HAP-1 (cell line): ENCODE measurements around the gene PDIA6.

Experiments used
- DNase-seq, 2 experiments: peaks; one replicate each; pipeline ENCODE4 v3.0.0-alpha.2; 2016 to 2020; ENCODE audit warnings: low spot score in 2 of 2
- H3K27me3 ChIP-seq: fragments of 250-450 bp; sonication (Bioruptor Pico); 2 replicates; pipeline ENCODE4 v1.5.1; 2020; ENCODE audit warnings: low read depth, mild to moderate bottlenecking, moderate library complexity
- H3K36me3 ChIP-seq: fragments of 250-450 bp; sonication (Bioruptor Pico); replicated peaks from 2 replicates; pipeline ENCODE4 v1.5.1; 2020; ENCODE audit warnings: mild to moderate bottlenecking
- H3K4me1 ChIP-seq: fragments of 250-450 bp; sonication (Bioruptor Pico); 2 replicates; pipeline ENCODE4 v1.5.1; 2020; ENCODE audit warnings: mild to moderate bottlenecking
- H3K4me3 ChIP-seq: fragments of 250-450 bp; sonication (Bioruptor Pico); 2 replicates; pipeline ENCODE4 v1.5.1; 2020; ENCODE audit warnings: mild to moderate bottlenecking, moderate library complexity
- H3K9me3 ChIP-seq: fragments of 250-450 bp; sonication (Bioruptor Pico); 2 replicates; pipeline ENCODE4 v1.5.1; 2020; ENCODE audit warnings: mild to moderate bottlenecking, moderate library complexity
- in situ Hi-C: fragments of 300-500 bp; cut with MboI; formaldehyde crosslinking; loops from 3 replicates; pipeline ENCODE4 v1.14.3; 2020; ENCODE audit warnings: low sequenced_read_pairs, inconsistent platforms, mixed read lengths

The PDIA6 gene

DNA sequence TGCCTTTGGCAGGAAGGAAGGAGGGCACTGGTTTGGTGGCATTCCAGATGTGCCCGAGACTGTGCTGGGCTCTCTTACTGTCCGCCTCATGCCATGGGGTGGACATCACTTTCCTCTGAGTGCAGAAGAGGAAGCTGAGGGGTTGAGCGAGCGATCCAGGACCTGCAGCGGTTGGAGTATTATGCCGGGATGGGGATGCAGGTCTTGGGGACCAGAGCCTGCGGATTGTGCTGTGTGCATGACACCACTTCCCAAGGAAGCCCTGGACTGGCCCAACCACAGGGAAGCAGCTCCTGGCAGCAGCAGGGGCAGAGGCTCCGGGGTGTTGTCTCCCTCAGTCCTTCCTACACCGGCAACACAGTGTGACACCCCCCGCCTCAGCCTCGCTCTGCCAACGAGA lies 46.7 kb downstream of the PDIA6 start:
- no peaks in the 10 kb centered on the region for H3K36me3 ChIP-seq
- DNase-seq, result no peak
- H3K4me3 ChIP-seq, result no peak overlapping the region
- in situ Hi-C loops, result no loop called here
- H3K4me1 ChIP-seq, result no peaks in the 10 kb centered on the region
- no peaks in the 10 kb centered on the region for H3K27me3 ChIP-seq
- H3K9me3 ChIP-seq, result no peaks in the 10 kb centered on the region

DNA sequence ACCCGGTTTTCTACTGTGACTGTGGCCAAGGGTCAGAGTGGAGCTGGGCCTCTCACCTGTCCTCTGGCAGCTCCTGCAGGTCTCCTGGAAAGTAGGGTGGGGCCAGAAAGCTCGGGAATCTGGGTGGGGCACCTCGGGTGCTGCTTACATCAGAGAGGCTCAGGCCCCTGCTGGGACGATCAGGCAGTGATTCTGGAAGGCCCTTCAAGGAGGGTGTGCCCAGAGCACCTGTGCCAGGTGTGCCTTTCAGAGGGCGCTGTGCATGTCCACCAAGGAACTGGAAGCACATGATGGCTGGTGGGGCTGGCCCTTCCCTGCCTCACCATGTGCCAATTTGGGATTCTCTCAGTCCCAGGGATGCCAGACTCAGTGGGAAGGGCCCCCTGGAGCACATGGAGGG lies 47.1 kb downstream of the PDIA6 start:
- in situ Hi-C loops, result no loop called here
- H3K27me3 ChIP-seq, result no peaks in the 10 kb centered on the region
- no peak for DNase-seq
- H3K9me3 ChIP-seq, result no peaks in the 10 kb centered on the region
- no peaks in the 10 kb centered on the region for H3K36me3 ChIP-seq
- no peak overlapping the region for H3K4me3 ChIP-seq
- H3K4me1 ChIP-seq, result no peaks in the 10 kb centered on the region

DNA sequence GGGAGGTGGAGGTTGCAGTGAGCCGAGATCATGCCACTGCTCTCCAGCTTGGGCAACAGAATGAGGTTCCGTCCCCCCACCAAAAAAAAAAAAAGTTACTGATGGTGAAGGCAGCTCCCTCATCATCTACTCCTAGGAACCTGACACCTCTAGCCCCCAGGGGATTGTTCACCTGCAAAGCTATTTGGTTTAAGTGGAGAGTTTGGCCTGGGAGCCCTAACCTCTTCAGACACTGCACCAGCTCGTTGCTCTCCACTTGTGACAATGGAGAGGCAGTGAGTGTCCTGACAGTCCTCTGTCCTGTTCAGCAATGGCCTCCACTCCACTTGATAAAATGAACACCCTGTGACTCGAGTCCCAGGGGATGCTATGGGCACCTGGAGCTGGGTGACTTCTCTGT lies 47.7 kb downstream of the PDIA6 start:
- Histone ChIP-seq H3K27me3 (no peaks in the 10 kb centered on the region), H3K4me3 (no peak overlapping the region), H3K9me3 (no peaks in the 10 kb centered on the region), H3K36me3 (no peaks in the 10 kb centered on the region), H3K4me1 (no peaks in the 10 kb centered on the region)
- in situ Hi-C loops, result no loop called here
- no peak for DNase-seq

DNA sequence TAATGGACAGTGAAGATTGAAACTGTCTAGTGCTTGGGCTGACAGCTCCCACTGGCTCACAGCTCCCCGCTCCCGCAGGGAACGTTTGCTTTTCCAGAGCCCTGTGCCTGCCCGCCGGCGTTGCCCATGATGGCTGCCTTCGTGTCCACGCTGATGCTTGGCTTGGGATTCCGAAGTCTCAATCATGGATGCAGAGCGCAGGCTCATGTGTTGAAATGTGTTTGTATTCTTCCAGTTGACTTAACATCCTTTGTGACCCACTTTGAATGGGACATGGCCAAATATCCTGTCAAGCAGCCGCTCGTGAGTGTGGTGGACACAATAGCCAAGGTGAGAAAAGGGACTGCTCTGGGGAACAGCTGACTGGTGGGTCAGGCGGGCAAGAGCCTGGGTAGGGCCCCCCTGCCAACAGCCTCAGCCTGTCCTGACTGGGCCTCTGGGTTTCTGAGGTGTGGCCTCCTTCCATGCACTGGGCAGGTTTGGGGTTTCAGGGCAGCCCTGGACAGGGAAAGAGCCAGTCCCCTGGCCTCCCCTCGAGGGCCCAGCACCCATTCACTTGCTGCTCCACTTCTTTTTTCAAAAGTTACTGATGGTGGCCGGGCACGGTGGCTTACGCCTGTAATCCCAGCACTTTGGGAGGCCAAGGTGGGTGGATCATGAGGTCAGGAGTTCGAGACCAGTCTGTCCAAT lies 48.3 kb downstream of the PDIA6 start:
- in situ Hi-C loops, result no loop called here
- no peaks in the 10 kb centered on the region for H3K4me1 ChIP-seq
- no peak overlapping the region for H3K4me3 ChIP-seq
- DNase-seq, result no peak
- H3K36me3 ChIP-seq, result no peaks in the 10 kb centered on the region
- H3K9me3 ChIP-seq, result no peaks in the 10 kb centered on the region
- no peaks in the 10 kb centered on the region for H3K27me3 ChIP-seq

DNA sequence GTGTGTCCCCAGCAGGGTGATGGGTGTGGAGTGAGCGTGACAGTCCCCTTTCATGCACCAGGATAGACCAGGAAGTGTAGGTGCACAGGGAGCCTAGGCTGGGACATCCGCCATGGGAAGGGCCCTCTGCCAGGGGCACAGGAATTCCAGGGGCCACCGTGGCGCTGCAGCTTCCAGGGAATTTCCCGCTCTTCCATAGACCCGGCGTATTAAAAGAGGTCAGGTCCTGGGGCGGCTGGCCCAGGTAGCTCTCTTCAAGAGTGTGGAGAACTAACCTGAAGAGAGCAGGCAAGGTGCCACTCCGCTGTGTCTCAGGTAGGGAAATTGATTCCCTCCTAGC lies 49.2 kb downstream of the PDIA6 start:
- no peak for DNase-seq
- Histone ChIP-seq H3K4me3 (no peak overlapping the region), H3K36me3 (no peaks in the 10 kb centered on the region), H3K9me3 (no peaks in the 10 kb centered on the region), H3K27me3 (no peaks in the 10 kb centered on the region), H3K4me1 (no peaks in the 10 kb centered on the region)
- in situ Hi-C loops, result no loop called here

DNA sequence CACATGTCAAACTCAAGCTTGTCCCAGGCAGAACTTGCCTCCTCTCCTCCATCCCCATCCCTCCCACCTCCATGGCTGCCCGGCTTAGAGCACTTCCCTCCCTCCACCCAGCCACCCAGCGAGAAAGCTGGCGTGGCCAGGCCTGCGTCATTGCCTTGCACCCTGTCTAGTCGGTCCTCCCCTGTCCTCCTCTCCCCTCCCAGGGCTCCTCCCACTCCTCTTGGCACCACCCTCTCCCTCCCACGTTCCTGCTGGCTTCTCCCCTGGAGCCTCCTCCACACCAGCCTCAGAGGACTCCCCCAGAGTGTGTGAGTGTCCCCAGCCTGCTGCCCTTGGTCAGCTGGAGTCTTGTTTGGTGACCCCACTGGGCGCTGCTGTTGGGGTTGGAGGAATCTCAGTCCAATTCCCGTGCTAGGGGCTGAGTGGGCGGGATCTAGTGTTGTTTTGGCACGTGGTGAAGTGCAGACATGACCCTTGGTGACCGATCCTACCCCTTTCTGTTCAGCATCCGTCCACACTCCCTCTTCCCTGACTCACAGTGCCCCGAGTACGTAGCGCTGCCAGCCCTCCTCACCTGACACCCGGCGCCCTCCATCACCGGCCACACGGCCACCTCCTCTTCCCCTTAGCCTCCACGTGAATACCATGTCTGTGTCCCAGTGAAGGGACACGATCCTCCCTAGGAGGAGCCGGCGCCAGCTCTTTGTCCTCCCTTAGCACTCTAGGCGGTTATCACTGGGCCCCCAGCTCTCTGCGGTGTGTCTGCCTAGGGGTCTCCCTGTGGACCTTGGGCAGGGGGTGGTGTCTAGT lies 49.7 kb downstream of the PDIA6 start:
- no peaks in the 10 kb centered on the region for H3K27me3 ChIP-seq
- no peak overlapping the region for H3K4me3 ChIP-seq
- H3K9me3 ChIP-seq, result no peaks in the 10 kb centered on the region
- no peaks in the 10 kb centered on the region for H3K36me3 ChIP-seq
- in situ Hi-C loops, result no loop called here
- no peaks in the 10 kb centered on the region for H3K4me1 ChIP-seq
- peak in 1 of 2 experiments; percentile 40 for DNase-seq

DNA sequence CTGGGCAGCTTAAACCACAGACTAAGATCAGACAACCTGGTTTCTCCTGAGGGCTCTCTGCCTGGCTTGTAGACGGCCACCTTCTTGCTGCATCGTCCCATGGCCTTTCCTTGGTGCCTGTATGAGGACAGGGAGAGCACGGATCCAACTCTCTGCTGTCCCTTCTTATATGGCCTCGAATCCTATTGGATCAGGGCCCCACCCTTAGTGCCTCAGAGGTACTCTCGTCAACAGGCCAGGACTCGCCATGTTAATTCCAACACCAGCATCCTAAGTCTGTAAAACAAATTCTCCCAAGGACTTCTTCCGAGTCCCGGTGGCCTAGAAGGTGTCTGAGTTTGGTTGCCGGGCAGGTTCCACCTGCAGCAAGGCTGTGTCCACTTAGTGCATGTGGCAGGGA lies 51.0 kb downstream of the PDIA6 start:
- Histone ChIP-seq H3K27me3 (no peaks in the 10 kb centered on the region), H3K4me3 (no peak overlapping the region), H3K4me1 (no peaks in the 10 kb centered on the region), H3K36me3 (no peaks in the 10 kb centered on the region), H3K9me3 (no peaks in the 10 kb centered on the region)
- DNase-seq, result no peak
- in situ Hi-C loops, result no loop called here

DNA sequence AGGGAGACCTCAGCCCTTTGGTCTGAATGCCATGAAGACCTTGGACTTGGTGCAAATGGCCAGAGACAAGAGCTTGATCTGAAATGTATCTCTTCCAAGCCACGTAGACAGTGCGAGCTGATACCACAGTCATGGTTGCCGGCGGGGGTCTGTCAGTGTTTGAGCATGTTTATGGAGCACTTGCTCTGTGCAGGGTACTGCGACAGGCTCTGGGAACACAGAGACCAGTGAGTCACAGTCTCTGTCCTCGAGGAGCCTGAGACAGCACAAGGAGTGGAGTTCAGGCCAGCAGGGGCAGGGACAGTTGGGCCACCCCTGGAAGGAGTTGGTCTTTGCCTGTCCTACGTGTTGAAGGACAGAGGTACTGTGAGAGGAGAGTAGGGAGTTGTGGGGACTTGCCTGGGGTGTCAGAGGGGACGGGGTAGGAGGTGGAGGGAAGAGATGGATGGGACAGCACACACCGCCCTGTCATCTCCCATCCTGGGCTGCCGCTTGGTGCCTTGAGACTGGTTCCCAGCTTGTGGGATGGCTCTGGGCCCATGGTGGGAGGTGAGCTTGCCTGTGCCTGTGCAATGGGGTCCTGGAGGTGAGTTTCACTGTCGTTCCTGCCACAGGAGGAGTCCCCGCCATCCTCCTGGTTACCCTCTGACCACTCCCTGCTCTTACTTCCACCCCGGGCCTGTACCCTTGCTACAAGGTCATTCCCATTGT lies 51.6 kb downstream of the PDIA6 start:
- Histone ChIP-seq H3K36me3 (no peaks in the 10 kb centered on the region), H3K4me3 (no peak overlapping the region), H3K9me3 (no peaks in the 10 kb centered on the region), H3K4me1 (no peaks in the 10 kb centered on the region), H3K27me3 (no peaks in the 10 kb centered on the region)
- in situ Hi-C loops, result no loop called here
- no peak for DNase-seq

DNA sequence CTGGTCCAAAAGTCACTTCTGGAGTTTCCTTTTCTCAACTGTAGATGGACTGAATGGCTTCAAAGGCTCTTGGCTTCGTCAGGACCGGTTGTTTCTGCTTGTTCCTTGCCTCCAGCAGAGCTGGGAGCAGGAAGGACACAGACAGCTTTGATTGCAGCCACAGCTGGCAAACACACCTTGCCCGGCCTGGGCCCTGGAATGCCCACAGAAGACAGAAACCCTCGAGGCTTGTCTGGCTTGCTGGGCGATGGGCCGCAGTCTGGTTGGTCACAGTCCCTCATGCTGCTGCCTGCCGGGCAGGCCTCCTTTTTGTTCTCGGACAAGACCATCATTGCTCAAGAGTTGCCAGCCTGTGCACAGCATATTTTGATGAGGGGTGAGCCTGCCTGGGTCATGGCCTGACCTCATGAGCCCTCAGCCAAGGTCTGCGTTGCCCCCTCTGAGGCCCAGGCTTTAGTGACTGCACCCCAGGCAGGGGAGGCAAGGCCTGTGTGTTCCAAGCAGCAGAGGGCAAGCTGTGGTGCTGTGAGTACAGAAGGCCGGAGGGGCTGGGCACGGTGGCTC lies 53.4 kb downstream of the PDIA6 start:
- Histone ChIP-seq H3K4me1 (no peaks in the 10 kb centered on the region), H3K4me3 (no peak overlapping the region), H3K9me3 (no peaks in the 10 kb centered on the region), H3K27me3 (no peaks in the 10 kb centered on the region), H3K36me3 (no peaks in the 10 kb centered on the region)
- in situ Hi-C loops, result no loop called here
- DNase-seq, result no peak

DNA sequence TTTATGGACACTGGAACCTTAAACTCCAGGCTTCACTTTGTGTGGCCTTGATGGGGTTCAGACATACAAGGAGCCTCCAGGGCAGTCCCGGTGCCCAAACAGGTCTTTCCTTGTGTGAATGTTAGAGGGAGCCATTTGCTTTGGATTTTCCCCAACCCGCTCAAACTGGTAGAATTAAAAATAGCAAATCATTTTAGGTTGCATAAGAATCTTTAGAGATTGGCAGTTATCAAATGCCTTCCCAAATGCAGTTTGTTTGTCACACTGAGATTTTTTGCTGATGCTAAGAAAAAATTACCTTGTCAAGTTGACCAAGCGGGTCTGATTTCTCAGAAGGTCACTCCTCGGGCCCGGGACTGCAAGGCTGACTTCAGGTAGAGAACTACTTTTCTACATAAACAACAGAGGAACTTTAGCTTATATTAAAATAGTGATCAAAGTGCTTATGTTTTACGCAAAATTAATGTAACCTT lies 54.7 kb downstream of the PDIA6 start:
- DNase-seq, result no peak
- H3K9me3 ChIP-seq, result no peaks in the 10 kb centered on the region
- in situ Hi-C loops, result no loop called here
- no peak overlapping the region for H3K4me3 ChIP-seq
- H3K27me3 ChIP-seq, result no peaks in the 10 kb centered on the region
- H3K4me1 ChIP-seq, result no peaks in the 10 kb centered on the region
- no peaks in the 10 kb centered on the region for H3K36me3 ChIP-seq

DNA sequence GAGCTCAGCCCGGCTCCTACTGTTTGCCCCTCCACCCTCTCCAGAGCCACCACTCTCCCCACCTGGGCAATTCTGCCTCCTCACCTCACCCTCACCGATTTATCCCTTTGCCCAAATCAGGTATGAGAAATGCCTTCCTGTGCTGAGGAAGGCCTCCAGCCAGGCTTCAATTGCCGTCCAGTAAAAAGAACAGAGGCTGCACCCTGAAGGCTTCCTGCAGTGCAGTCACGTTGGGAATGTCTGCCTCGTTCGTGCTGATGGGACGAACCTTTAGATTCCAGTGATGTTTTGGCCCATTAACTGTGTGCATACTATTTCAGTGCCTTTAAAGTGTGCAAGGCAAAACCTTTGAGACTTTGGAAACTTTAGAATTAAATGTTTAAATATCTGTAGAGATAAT lies 57.0 kb downstream of the PDIA6 start:
- Histone ChIP-seq H3K9me3 (no peaks in the 10 kb centered on the region), H3K4me3 (no peak overlapping the region), H3K4me1 (no peaks in the 10 kb centered on the region), H3K36me3 (no peaks in the 10 kb centered on the region), H3K27me3 (no peaks in the 10 kb centered on the region)
- DNase-seq, result no peak
- in situ Hi-C loops, result no loop called here

DNA sequence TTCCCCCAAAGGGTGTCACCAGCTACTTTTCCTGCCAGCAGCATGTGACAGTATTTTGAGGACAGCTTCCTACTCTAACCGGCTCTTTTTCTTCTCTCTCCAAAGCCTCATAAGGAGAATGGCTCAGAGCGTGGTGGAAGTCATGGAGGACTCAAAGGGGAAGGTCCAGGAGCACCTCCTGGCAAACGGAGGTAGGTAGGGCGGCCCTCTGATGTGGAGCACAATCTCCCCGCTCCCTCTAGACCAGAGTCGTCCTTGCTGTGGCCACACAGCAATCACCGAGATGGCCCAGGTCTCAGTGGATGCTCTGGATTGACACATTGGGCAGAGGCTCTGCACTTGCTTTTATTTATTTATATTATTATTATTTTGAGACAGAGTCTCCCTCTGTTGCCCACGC lies 58.7 kb downstream of the PDIA6 start:
- Histone ChIP-seq H3K27me3 (no peaks in the 10 kb centered on the region), H3K9me3 (no peaks in the 10 kb centered on the region), H3K4me1 (no peaks in the 10 kb centered on the region), H3K4me3 (no peak overlapping the region), H3K36me3 (no peaks in the 10 kb centered on the region)
- in situ Hi-C loops, result no loop called here
- no peak for DNase-seq

DNA sequence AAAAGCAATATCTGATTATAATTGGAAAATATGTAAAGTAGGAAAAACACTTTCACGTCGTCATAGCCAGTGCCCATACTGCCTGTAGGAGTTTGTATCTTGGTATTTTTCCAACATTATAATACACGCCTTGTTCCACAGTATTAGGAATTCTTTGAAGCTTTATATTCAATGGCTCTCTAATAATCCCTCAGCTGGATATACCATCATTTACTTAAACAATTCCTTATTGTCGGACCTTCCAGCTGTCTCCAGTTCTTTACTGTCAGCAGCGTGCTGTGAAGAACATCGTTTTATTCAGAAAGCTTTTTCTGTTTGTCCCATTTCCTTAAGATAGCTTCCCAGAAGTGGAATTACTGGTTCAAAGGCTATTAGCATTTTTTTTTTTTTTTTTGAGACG lies 59.4 kb downstream of the PDIA6 start:
- H3K4me1 ChIP-seq, result no peaks in the 10 kb centered on the region
- in situ Hi-C loops, result no loop called here
- DNase-seq, result no peak
- H3K9me3 ChIP-seq, result no peaks in the 10 kb centered on the region
- no peaks in the 10 kb centered on the region for H3K36me3 ChIP-seq
- H3K27me3 ChIP-seq, result no peaks in the 10 kb centered on the region
- no peak overlapping the region for H3K4me3 ChIP-seq

DNA sequence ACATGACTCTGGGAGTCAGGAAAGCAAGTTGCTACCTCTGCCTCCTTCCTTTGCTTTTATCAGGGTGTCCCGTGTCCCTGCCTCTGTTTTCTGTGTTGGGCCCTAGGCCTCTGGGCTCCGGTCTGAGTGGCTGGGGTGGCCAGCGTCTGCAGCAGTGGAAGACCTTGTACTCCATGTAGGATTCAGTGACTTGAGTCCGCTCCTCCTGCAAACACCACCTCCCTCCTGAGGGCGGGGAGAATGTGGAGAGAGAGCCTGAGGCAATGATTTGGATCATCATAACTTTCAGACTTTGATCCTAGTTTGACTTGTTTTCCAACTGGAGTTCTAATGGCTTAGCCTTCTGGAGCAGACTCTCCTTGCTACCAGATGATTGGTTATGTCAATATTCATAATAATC lies 60.3 kb downstream of the PDIA6 start:
- no peak for DNase-seq
- Histone ChIP-seq H3K9me3 (no peaks in the 10 kb centered on the region), H3K36me3 (no peaks in the 10 kb centered on the region), H3K4me1 (no peaks in the 10 kb centered on the region), H3K27me3 (no peaks in the 10 kb centered on the region), H3K4me3 (no peak overlapping the region)
- in situ Hi-C loops, result no loop called here
